Stimulated activated CD8-positive, alpha-beta memory T cell treated with anti-CD3 and anti-CD28 coated beads, Interleukin-4, amount 100 ng/mL, for 1 hour (primary cell): ENCODE measurements around the gene ZFP42.
"Not testable (repeated sequence)": the region's sequence is repeated elsewhere in the genome, so short reads cannot be mapped to it uniquely, and the experiment has no call there.

Experiments used
- DNase-seq, 2 donors: peaks; one replicate each; pipeline ENCODE4 v3.0.0-alpha.2; 2020; ENCODE audit warnings: low read depth in 2 of 2, low spot score in 1 of 2

The ZFP42 gene

GRCh38 chr4:188018262-188018661 is 22.7 kb downstream of the ZFP42 start:
- no peak for DNase-seq

GRCh38 chr4:188021548-188022249 is 26.1 kb downstream of the ZFP42 start:
- DNase-seq: no peak

GRCh38 chr4:188023682-188024081 is 28.1 kb downstream of the ZFP42 start:
- no peak for DNase-seq

- DNase-seq: no peak
These were observed 29.9 kb downstream of the ZFP42 start for GRCh38 chr4:188025476-188025875.

- no peak for DNase-seq
These were observed 33.5 kb downstream of the ZFP42 start for GRCh38 chr4:188029114-188029513.

GRCh38 chr4:188030401-188030800 is 34.8 kb downstream of the ZFP42 start:
- DNase-seq: no peak

GRCh38 chr4:188031751-188032150 is 36.2 kb downstream of the ZFP42 start:
- no peak for DNase-seq

- no peak for DNase-seq
These were observed 36.6 kb downstream of the ZFP42 start for GRCh38 chr4:188032170-188032569.

GRCh38 chr4:188032583-188032982 is 37.0 kb downstream of the ZFP42 start:
- DNase-seq: no peak

GRCh38 chr4:188037003-188037713 is 41.6 kb downstream of the ZFP42 start:
- DNase-seq: no peak

- DNase-seq: no peak
These were observed 46.1 kb downstream of the ZFP42 start for GRCh38 chr4:188041721-188042120.

GRCh38 chr4:188042191-188042590 is 46.6 kb downstream of the ZFP42 start:
- DNase-seq: no peak

GRCh38 chr4:188043154-188043553 is 47.6 kb downstream of the ZFP42 start:
- no peak for DNase-seq

GRCh38 chr4:188045461-188045860 is 49.9 kb downstream of the ZFP42 start:
- DNase-seq: not testable (repeated sequence)

- no peak for DNase-seq
These were observed 51.1 kb downstream of the ZFP42 start for GRCh38 chr4:188046657-188047056.

- no peak for DNase-seq
These were observed 57.7 kb downstream of the ZFP42 start for GRCh38 chr4:188053302-188053701.
